ENCODE results near the gene TLR6. TPM values are rescaled to one million over a fixed set of nuclear protein-coding genes. Genes with fewer than 3 reads are reported as not detected.
A peak's percentile ranks its signal among the peaks of the same experiment; 100 is the strongest.

TLR6 gene
- total RNA-seq, 1 donor from 2014 or later = 12.4 TPM

DNA sequence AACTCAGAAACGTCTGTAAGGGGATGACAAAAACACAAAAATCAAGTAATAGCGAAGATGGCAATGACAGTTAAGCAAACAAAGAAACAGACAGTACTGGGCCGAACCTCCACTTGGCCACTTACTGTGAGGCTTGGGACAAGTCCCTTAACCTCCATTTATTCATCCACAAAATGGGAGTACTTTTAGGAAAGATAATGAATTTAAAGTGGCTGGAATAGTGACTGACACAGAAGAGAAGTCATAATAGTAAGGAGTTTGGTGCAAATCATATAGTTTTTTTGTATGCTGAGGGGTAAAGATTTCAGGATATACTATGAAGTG is 1.4 kb upstream of the TLR6 start:
- H3K27ac ChIP-seq = peak overlapping the region; percentile 79
- peaks cover 27% of the 10 kb centered on the region for H3K4me1 ChIP-seq
- H3K4me3 ChIP-seq = no peak overlapping the region
- TF ChIP-seq, protein P1, sequence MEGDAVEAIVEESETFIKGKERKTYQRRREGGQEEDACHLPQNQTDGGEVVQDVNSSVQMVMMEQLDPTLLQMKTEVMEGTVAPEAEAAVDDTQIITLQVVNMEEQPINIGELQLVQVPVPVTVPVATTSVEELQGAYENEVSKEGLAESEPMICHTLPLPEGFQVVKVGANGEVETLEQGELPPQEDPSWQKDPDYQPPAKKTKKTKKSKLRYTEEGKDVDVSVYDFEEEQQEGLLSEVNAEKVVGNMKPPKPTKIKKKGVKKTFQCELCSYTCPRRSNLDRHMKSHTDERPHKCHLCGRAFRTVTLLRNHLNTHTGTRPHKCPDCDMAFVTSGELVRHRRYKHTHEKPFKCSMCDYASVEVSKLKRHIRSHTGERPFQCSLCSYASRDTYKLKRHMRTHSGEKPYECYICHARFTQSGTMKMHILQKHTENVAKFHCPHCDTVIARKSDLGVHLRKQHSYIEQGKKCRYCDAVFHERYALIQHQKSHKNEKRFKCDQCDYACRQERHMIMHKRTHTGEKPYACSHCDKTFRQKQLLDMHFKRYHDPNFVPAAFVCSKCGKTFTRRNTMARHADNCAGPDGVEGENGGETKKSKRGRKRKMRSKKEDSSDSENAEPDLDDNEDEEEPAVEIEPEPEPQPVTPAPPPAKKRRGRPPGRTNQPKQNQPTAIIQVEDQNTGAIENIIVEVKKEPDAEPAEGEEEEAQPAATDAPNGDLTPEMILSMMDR (IDR thresholded peaks at IDR 0.05) = no peak
- H3K36me3 ChIP-seq = no peaks in the 10 kb centered on the region
- no peaks in the 10 kb centered on the region for H3K27me3 ChIP-seq (ENCODE audit: low read depth)
- no peaks in the 10 kb centered on the region for H3K9me3 ChIP-seq
- no peak for DNase-seq
- peak in 1 of 2 donors; percentile 68 for ATAC-seq
- intact Hi-C loops (cut with DNase I) = no loop called here

DNA sequence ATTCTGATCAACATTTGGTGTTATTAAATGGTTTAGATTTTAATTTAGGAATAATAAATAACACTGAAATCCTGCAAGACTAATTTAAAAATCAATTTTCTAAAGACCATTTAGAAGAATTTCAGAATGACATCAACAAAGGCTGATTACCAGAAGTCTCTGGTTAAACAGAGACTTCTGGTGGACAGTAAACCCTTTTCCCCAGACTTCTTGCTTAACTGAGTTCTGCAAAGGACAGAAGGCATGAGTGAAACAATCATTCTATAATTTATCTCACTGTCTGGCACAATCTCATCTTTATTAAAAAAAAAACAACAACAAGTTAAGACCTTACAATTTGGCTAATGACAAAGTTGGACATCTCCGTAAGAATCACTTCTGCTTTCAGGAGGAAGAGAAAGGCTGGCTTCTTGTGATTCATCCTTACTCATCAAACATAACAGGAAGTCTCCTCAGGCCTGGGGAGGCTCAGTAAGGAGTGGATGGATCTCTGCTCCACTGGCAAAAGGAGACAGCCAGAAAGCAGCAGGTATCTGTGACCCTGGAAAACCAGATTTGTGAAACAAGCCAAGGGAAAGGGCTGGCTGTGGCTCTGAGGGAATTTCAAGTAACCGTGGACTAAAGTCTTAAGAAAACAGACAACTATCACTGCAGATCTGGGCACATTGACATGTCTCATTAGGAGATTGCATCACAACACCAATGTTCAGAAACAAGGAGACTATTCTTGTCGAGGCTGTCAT is 908 bp upstream of the TLR6 start:
- intact Hi-C loops (cut with DNase I) = no loop called here

DNA sequence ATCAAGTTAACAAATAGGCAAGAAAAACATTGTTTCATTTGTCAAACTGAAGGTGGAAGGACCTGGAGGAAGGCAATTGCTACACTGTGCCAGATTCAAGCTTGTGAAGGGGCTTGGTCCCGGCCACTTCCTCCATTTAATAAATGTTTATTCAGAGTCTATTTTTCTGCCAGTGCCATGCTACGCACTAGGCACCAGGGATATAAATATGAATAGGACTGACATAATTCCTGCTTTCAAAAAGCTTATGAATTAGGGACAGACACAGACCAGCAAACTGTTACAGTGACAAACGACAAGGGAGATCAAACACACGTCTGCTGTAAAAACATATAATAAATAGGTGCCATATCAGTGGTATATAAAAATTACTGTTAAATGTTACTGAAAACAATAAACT is 571 bp downstream of the TLR6 start:
- TF ChIP-seq, protein P1 (IDR thresholded peaks at IDR 0.05) = no peak
- H3K27me3 ChIP-seq (ENCODE audit: low read depth) = no peaks in the 10 kb centered on the region
- H3K4me1 ChIP-seq = peaks cover 27% of the 10 kb centered on the region
- H3K36me3 ChIP-seq = no peaks in the 10 kb centered on the region
- peak; percentile 55 for DNase-seq
- peak overlapping the region; percentile 39 for H3K4me3 ChIP-seq
- no peaks in the 10 kb centered on the region for H3K9me3 ChIP-seq
- intact Hi-C loops (cut with DNase I) = no loop called here
- ATAC-seq = peak; percentile 57 to 59
- peak overlapping the region; percentile 79 for H3K27ac ChIP-seq

More for the DNA sequence above, 908 bp upstream of the TLR6 start:
- H3K4me3 ChIP-seq = no peak overlapping the region
- DNase-seq (no peak), ATAC-seq (peak; percentile 87 to 90)
- H3K36me3 ChIP-seq = no peaks in the 10 kb centered on the region
- H3K9me3 ChIP-seq = no peaks in the 10 kb centered on the region
- H3K4me1 ChIP-seq = peaks cover 27% of the 10 kb centered on the region
- peak overlapping the region; percentile 79 for H3K27ac ChIP-seq
- H3K27me3 ChIP-seq (ENCODE audit: low read depth) = no peaks in the 10 kb centered on the region
- TF ChIP-seq, protein P1 (IDR thresholded peaks at IDR 0.05) = no peak

DNA sequence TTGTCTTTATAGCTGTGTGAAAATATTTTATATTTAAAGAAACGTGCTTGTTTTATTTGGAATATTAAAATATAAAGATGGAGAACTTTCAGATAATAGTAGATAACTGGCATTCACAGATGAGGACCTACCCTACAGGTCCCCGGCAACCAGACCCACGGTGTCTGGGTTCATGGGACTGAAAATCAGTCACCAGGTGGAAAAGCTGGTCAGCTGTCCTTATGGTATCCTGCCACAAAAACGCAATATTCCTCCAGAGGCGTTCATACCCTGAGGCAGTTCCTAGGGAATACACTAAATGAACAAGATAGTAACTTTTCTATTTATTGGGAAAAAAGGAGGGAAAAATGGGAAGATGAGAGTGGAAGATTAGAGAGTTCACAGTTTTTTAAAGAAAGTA is 1.2 kb downstream of the TLR6 start:
- ATAC-seq (no peak), DNase-seq (no peak)
- TF ChIP-seq, protein P1 (IDR thresholded peaks at IDR 0.05) = no peak
- Histone ChIP-seq H3K4me3 (peak overlapping the region; percentile 39), H3K4me1 (peaks cover 27% of the 10 kb centered on the region), H3K27ac (peak overlapping the region; percentile 79), H3K36me3 (no peaks in the 10 kb centered on the region), H3K9me3 (no peaks in the 10 kb centered on the region), H3K27me3 (ENCODE audit: low read depth) (no peaks in the 10 kb centered on the region)
- intact Hi-C loops (cut with DNase I) = no loop called here

DNA sequence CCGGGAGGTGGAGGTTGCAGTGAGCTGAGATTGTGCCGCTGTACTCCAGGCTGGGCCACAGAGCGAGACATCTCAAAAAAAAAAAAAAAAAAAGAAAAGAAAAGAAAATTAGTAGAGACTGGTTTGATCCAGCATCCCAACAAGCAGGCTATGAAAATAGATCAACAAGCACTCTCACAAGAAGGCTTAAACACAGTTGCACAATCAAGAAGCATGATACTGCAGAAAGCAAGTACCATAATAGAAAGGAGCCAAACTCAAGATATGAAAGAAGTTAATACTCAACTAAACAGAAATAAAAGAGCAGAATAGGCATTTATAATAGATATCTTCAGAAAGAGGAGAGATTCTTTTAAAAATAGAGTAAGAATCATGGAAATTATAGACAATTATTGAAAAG is 10.6 kb downstream of the TLR6 start:
- Histone ChIP-seq H3K27me3 (ENCODE audit: low read depth) (no peaks in the 10 kb centered on the region), H3K9me3 (no peaks in the 10 kb centered on the region), H3K27ac (no peak overlapping the region), H3K4me3 (no peak overlapping the region), H3K4me1 (no peaks in the 10 kb centered on the region), H3K36me3 (no peaks in the 10 kb centered on the region)
- TF ChIP-seq, protein P1 (IDR thresholded peaks at IDR 0.05) = no peak
- intact Hi-C loops (cut with DNase I) = no loop called here
- no peak for ATAC-seq
- no peak for DNase-seq
